Activated CD4-positive, alpha-beta T cell treated with anti-CD3 and anti-CD28 coated beads for 36 hours (primary cell): ENCODE data around the gene ENTPD2. TPM values are rescaled to one million over a fixed set of nuclear protein-coding genes. Genes with fewer than 3 reads are reported as not detected.
"Not testable (repeated sequence)": the region's sequence is repeated elsewhere in the genome, so short reads cannot be mapped to it uniquely, and the experiment has no call there.

Experiments
- ATAC-seq: fragments of 200-7000 bp; cut with Tn5 transposase; one replicate; pipeline ENCODE4 v1.10.0; 2021; ENCODE audit warnings: mild to moderate bottlenecking, moderate library complexity
- CTCF ChIA-PET: fragments of 350-600 bp; sonication (Branson Sonifier 250); formaldehyde crosslinking; loops from one replicate; lab custom pipeline; 2021; ENCODE audit warnings: antibody characterized with exemption; lab: Charles Lee
- POLR2A ChIA-PET: fragments of 350-600 bp; sonication (Branson Sonifier 250); formaldehyde crosslinking; loops from one replicate; lab custom pipeline; 2021; ENCODE audit warnings: antibody characterized with exemption, inconsistent platforms; lab: Charles Lee
- DNase-seq: peaks from one replicate; pipeline ENCODE4 v3.0.0-alpha.2; 2020
- H3K27ac Mint-ChIP-seq: one replicate; pipeline ENCODE4 v1.8.0; 2021; ENCODE audit warnings: mixed read lengths
- H3K27me3 Mint-ChIP-seq: one replicate; pipeline ENCODE4 v1.8.0; 2021; ENCODE audit warnings: mixed read lengths
- H3K36me3 Mint-ChIP-seq: one replicate; pipeline ENCODE4 v1.8.0; 2021; ENCODE audit warnings: low read depth, mixed read lengths
- H3K4me1 Mint-ChIP-seq: one replicate; pipeline ENCODE4 v1.8.0; 2021; ENCODE audit warnings: mixed read lengths
- H3K4me3 Mint-ChIP-seq: one replicate; pipeline ENCODE4 v1.8.0; 2021; ENCODE audit warnings: mild to moderate bottlenecking, moderate library complexity, mixed read lengths
- H3K9me3 Mint-ChIP-seq: one replicate; pipeline ENCODE4 v1.8.0; 2021; ENCODE audit warnings: low read depth, mixed read lengths
- intact Hi-C, 2 experiments: fragments of 100-400 bp; cut with DNase I in 1 of 2; cut with micrococcal nuclease in 1 of 2; formaldehyde crosslinking; loops; one replicate each; pipeline versions ENCODE4 v1.14.2 to v1.15.1; 2022 to 2024; cut with DNase I, micrococcal nuclease
- total RNA-seq, 2 experiments: library from RNA; stranded (reverse); gene quantifications; one replicate each; pipeline ENCODE4 v1.2.3, GENCODE V29; 2021

The ENTPD2 gene
- total RNA-seq, 2 experiments from 2014 or later: 0.19 TPM; not detected in 1

- Mint-ChIP-seq H3K36me3 (no peaks in the 10 kb centered on the region), H3K4me1 (peaks cover 33% of the 10 kb centered on the region), H3K9me3 (no peaks in the 10 kb centered on the region), H3K27ac (no peak overlapping the region), H3K27me3 (no peaks in the 10 kb centered on the region), H3K4me3 (peak overlapping the region; percentile 66)
- intact Hi-C loops: loop anchor here (1.0 to 10.0 kb wide), 6 partner anchors 86 to 248 kb away; partner anchors contain the start of genes AJM1 (in 1 of the 2), FBXW5 (in 1 of the 2), PHPT1 (in 1 of the 2) and TMEM141 (in 1 of the 2)
- ATAC-seq (no peak), DNase-seq (no peak)
- ChIA-PET CTCF (interaction anchor here (0.5 to 2.7 kb wide), 39 partner anchors 9 to 347 kb away, joined by 3 to 32 read pairs (median 5); partner anchors contain the start of genes AJM1, NPDC1, PAXX and SAPCD2), POLR2A (interaction anchor here (1.3 kb wide), 1 partner anchor 51 kb away, joined by 5 read pairs; no protein-coding TSS in a partner anchor)
Measured at GRCh38 chr9:137035507-137035834, 18.4 kb downstream of the ENTPD2 start.

- Mint-ChIP-seq H3K4me1 (peaks cover 38% of the 10 kb centered on the region), H3K27me3 (no peaks in the 10 kb centered on the region), H3K27ac (peak overlapping the region; percentile 83), H3K4me3 (peak overlapping the region; percentile 66), H3K36me3 (no peaks in the 10 kb centered on the region), H3K9me3 (no peaks in the 10 kb centered on the region)
- ChIA-PET CTCF (interaction anchor here (0.6 to 2.7 kb wide), 47 partner anchors 8 to 347 kb away, joined by 3 to 32 read pairs (median 4); partner anchors contain the start of genes AJM1, MAN1B1, NPDC1 and PAXX), POLR2A (interaction anchor here (0.6 to 1.3 kb wide), 6 partner anchors 10 to 284 kb away, joined by 3 to 5 read pairs (median 4); no protein-coding TSS in a partner anchor)
- intact Hi-C loops: loop anchor here (1.0 to 10.0 kb wide), 7 partner anchors 86 to 248 kb away; partner anchors contain the start of genes AJM1 (in 1 of the 2), FBXW5 (in 1 of the 2), PHPT1 (in 1 of the 2) and TMEM141 (in 1 of the 2)
- peak; percentile 96 for DNase-seq
- ATAC-seq: peak; percentile 80
Measured at GRCh38 chr9:137034709-137035506, 19.0 kb downstream of the ENTPD2 start.

DNA sequence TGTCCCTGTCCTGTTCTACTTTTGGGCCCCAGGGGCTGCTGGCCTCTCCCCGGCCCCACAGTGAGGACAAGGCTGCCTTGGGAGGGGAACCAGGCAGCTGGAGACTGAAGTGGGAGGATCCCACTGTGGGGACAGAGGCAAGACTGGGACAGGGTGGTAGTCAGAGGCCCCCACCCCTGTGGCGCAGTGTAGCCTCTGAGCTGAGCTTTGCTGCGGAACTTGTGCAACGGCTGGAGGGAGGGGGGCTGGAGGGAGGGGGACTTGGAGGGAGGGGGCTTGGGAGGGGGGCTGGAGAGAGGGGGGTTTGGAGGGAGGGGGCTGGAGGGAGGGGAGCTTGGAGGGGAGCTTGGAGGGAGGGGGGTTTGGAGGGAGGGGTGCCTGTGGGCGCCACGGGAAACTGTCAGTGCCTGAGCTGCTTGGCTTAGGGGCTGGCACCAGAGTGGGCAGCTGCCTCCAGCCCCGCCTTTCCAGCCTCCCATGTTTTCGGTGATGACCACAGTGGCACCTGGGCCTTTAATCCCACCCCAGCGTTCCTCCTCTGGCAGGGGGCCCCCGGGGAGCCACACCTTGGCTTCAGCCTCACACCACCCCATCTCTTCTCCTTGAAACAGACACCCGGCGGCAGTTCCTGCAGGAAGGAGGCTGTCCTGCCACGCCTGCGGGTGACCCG, 19.7 kb downstream of the ENTPD2 start:
- ChIA-PET POLR2A (interaction anchor here (0.6 to 1.3 kb wide), 5 partner anchors 10 to 283 kb away, joined by 3 to 5 read pairs (median 4); no protein-coding TSS in a partner anchor), CTCF (interaction anchor here (0.6 to 2.7 kb wide), 32 partner anchors 7 to 305 kb away, joined by 3 to 32 read pairs (median 6); partner anchors contain the start of genes AJM1, MAN1B1, NPDC1 and PAXX)
- DNase-seq (no peak), ATAC-seq (no peak)
- H3K27ac Mint-ChIP-seq: peak overlapping the region; percentile 83
- no peaks in the 10 kb centered on the region for H3K36me3 Mint-ChIP-seq
- intact Hi-C loops: loop anchor here in 1 of 2 experiments (1.0 to 10.0 kb wide), 2 partner anchors 86 to 189 kb away; partner anchors contain the start of genes AJM1 and PHPT1
- no peaks in the 10 kb centered on the region for H3K9me3 Mint-ChIP-seq
- H3K27me3 Mint-ChIP-seq: no peaks in the 10 kb centered on the region
- H3K4me1 Mint-ChIP-seq: peaks cover 45% of the 10 kb centered on the region
- H3K4me3 Mint-ChIP-seq: peak overlapping the region; percentile 66

- POLR2A ChIA-PET, H3K36me3 Mint-ChIP-seq, ATAC-seq, H3K4me3 Mint-ChIP-seq, H3K27me3 Mint-ChIP-seq, H3K9me3 Mint-ChIP-seq, DNase-seq, H3K27ac Mint-ChIP-seq: not testable (repeated sequence)
- intact Hi-C loops: loop anchor here in 1 of 2 experiments (10.0 kb wide), 1 partner anchor 189 kb away; the partner anchor contains the start of genes AJM1 and PHPT1
- H3K4me1 Mint-ChIP-seq: peaks cover 50% of the 10 kb centered on the region
- CTCF ChIA-PET: interaction anchor here (1.5 to 2.7 kb wide), 2 partner anchors 13 to 34 kb away, joined by 4 to 20 read pairs; partner anchors contain the start of gene NPDC1
Measured at GRCh38 chr9:137033481-137033880, 20.4 kb downstream of the ENTPD2 start.

DNA sequence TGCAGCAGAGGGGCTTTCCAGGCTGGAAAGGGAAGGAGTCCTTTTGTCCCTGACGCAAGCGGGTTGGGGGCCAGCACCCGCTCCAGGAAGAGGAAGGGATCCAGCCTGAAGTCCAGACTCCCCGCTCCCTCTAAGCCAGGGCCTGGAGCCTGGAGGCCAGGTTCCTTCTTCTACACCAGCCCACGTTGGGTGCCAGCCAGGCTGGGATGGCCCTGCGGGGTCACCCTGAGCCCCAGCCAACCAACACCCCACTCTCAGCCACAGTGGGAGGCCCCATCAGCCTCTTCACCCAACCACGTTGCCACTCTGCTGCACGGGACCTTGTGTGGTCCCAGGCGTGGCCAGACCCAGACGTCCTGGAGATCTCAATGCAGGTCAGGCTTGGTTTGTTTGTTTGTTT, 21.0 kb downstream of the ENTPD2 start:
- ChIA-PET POLR2A (no interaction called here), CTCF (interaction anchor here (0.6 to 1.5 kb wide), 4 partner anchors 35 to 239 kb away, joined by 3 to 5 read pairs (median 4); no protein-coding TSS in a partner anchor)
- Mint-ChIP-seq H3K4me1 (peaks cover 50% of the 10 kb centered on the region), H3K36me3 (no peaks in the 10 kb centered on the region), H3K4me3 (peak overlapping the region; percentile 29), H3K27me3 (no peaks in the 10 kb centered on the region), H3K27ac (peak overlapping the region; percentile 43), H3K9me3 (no peaks in the 10 kb centered on the region)
- DNase-seq (no peak), ATAC-seq (no peak)
- intact Hi-C loops: loop anchor here in 1 of 2 experiments (10.0 kb wide), 1 partner anchor 188 kb away; the partner anchor contains the start of genes AJM1 and PHPT1

DNA sequence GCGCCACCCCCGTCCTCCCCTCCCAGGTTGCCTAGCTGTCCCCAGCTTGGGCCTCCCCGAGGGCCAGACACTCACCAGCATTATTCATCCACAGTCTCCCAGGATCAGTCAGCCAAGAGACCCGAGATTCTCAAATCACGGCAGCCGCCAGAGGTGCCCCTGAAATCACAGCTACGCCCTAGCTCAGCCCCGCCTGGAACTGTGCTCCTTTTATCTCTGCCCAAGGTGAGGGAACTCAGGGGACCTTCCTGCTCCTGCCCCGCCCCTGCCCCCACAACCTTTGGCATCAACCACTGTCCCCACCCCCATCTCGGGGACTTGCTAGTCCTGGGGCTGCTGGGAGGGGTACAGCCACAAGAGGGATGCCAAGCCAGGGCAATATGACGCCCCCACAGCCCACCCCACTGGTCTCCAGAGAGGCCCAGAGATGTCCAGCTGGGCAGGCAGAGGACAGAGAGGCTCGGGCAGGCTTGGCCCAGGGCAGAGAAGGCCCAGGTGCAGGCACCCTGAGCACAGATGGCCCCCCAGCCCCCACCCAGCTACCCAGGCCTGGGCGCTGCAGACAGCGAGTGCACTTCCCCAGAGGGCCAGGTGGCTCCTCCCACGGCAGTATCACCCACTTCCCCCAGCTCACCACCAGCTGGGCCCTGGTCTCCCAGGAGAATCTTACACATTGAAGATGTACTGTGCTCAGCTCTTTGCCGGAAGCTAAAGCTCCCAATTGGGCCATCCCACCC, 21.8 kb downstream of the ENTPD2 start, which contains the start of gene FUT7:
FUT7 (minus strand) TSS at position 185 of the 737 bp plus-strand sequence; CDS start at position 88, 97 bp downstream.
- no peaks in the 10 kb centered on the region for H3K9me3 Mint-ChIP-seq
- no peaks in the 10 kb centered on the region for H3K36me3 Mint-ChIP-seq
- peak within 1 kb of the TSS; percentile 52 for H3K4me3 Mint-ChIP-seq
- no peak within 1 kb of the TSS for H3K27ac Mint-ChIP-seq
- DNase-seq (peak; percentile 73), ATAC-seq (peak; percentile 7)
- POLR2A ChIA-PET: interaction anchor here (0.8 kb wide), 1 partner anchor 64 kb away, joined by 3 read pairs; no protein-coding TSS in a partner anchor
- no peaks in the 10 kb centered on the region for H3K27me3 Mint-ChIP-seq
- CTCF ChIA-PET: interaction anchor here (0.6 to 4.7 kb wide), 6 partner anchors 9 to 238 kb away, joined by 3 to 26 read pairs (median 4); partner anchors contain the start of gene MAN1B1
- intact Hi-C loops: loop anchor here in 1 of 2 experiments (10.0 kb wide), 1 partner anchor 187 kb away; the partner anchor contains the start of genes AJM1 and PHPT1
- H3K4me1 Mint-ChIP-seq: peaks cover 52% of the 10 kb centered on the region

GRCh38 chr9:137030538-137031527, 23.0 kb downstream of the ENTPD2 start:
- ATAC-seq (no peak), DNase-seq (peak; percentile 77)
- H3K27me3 Mint-ChIP-seq: no peaks in the 10 kb centered on the region
- POLR2A ChIA-PET: interaction anchor here (0.8 kb wide), 1 partner anchor 210 kb away, joined by 3 read pairs; the partner anchor contains the start of gene TUBB4B
- H3K4me3 Mint-ChIP-seq: peak overlapping the region; percentile 49
- peaks cover 55% of the 10 kb centered on the region for H3K4me1 Mint-ChIP-seq
- H3K27ac Mint-ChIP-seq: no peak overlapping the region
- H3K36me3 Mint-ChIP-seq: no peaks in the 10 kb centered on the region
- intact Hi-C loops: loop anchor here in 1 of 2 experiments (10.0 kb wide), 1 partner anchor 186 kb away; the partner anchor contains the start of genes AJM1 and PHPT1
- H3K9me3 Mint-ChIP-seq: no peaks in the 10 kb centered on the region
- CTCF ChIA-PET: interaction anchor here (0.7 to 4.7 kb wide), 9 partner anchors 8 to 65 kb away, joined by 3 to 26 read pairs (median 9); partner anchors contain the start of genes MAN1B1 and PAXX

- intact Hi-C loops: loop anchor here in 1 of 2 experiments (10.0 kb wide), 1 partner anchor 185 kb away; the partner anchor contains the start of genes AJM1 and PHPT1
- Mint-ChIP-seq H3K27me3 (no peaks in the 10 kb centered on the region), H3K4me1 (peaks cover 53% of the 10 kb centered on the region), H3K36me3 (no peaks in the 10 kb centered on the region), H3K9me3 (no peaks in the 10 kb centered on the region), H3K27ac (peak overlapping the region; percentile 39), H3K4me3 (peak overlapping the region; percentile 60)
- CTCF ChIA-PET: interaction anchor here (0.6 to 4.7 kb wide), 31 partner anchors 8 to 331 kb away, joined by 3 to 26 read pairs (median 5); partner anchors contain the start of genes CLIC3, DPP7, LCN12 and MAN1B1
- POLR2A ChIA-PET: interaction anchor here (0.8 to 1.4 kb wide), 3 partner anchors 38 to 211 kb away, joined by 3 read pairs; partner anchors contain the start of genes AJM1, PAXX and TUBB4B
- no peak for DNase-seq
- ATAC-seq: no peak
Measured at GRCh38 chr9:137030006-137030405, 23.9 kb downstream of the ENTPD2 start.
